ENCODE results near the gene NHLH1.

NHLH1 gene

GRCh38 chr1:160342953-160343869 is 23.7 kb upstream of the NHLH1 start, which contains the start of the genes COPA and NCSTN:
COPA (minus strand) TSS chr1:160343250; CDS start chr1:160343170, 80 bp downstream.
NCSTN (plus strand) TSS chr1:160343383; CDS start chr1:160343397, 14 bp downstream.
- TF ChIP-seq POLR2A (IDR thresholded peaks at IDR 0.05; ENCODE audit: extremely low read depth, insufficient read length) (peak; percentile 58), MYC (IDR thresholded peaks at IDR 0.05; ENCODE audit: low read depth, low read length) (no peak; the same call in 1 of the 2 replicates), MAX (IDR thresholded peaks at IDR 0.05; ENCODE audit: low read depth, low read length) (peak; percentile 33; the same call in 1 of the 2 replicates)
- H3K4me3 ChIP-seq (ENCODE audit: low read depth, low read length) = peak within 1 kb of the TSS; percentile 97
- peak; percentile 96 for DNase-seq (ENCODE audit: low read depth)

GRCh38 chr1:160344241-160344640 is 22.6 kb upstream of the NHLH1 start:
- DNase-seq (ENCODE audit: low read depth) = no peak
- TF ChIP-seq MAX (IDR thresholded peaks at IDR 0.05; ENCODE audit: low read depth, low read length) (no peak), CTCF (IDR thresholded peaks at IDR 0.05; ENCODE audit: low read depth, low read length) (no peak), MYC (IDR thresholded peaks at IDR 0.05; ENCODE audit: low read depth, low read length) (no peak), POLR2A (IDR thresholded peaks at IDR 0.05; ENCODE audit: extremely low read depth, insufficient read length) (no peak)
- peak overlapping the region; percentile 97 for H3K4me3 ChIP-seq (ENCODE audit: low read depth, low read length)

- TF ChIP-seq POLR2A (IDR thresholded peaks at IDR 0.05; ENCODE audit: extremely low read depth, insufficient read length) (no peak), CTCF (IDR thresholded peaks at IDR 0.05; ENCODE audit: low read depth, low read length) (no peak)
- H3K4me3 ChIP-seq (ENCODE audit: low read depth, low read length) = no peak overlapping the region
- no peak for DNase-seq (ENCODE audit: low read depth)
Measured at GRCh38 chr1:160344936-160345335, 21.9 kb upstream of the NHLH1 start.

GRCh38 chr1:160346463-160346862 is 20.4 kb upstream of the NHLH1 start:
- TF ChIP-seq POLR2A (IDR thresholded peaks at IDR 0.05; ENCODE audit: extremely low read depth, insufficient read length) = no peak
- no peak for TF ChIP-seq MAX (IDR thresholded peaks at IDR 0.05; ENCODE audit: low read depth, low read length)
- TF ChIP-seq CTCF (IDR thresholded peaks at IDR 0.05; ENCODE audit: low read depth, low read length) = no peak
- no peak for TF ChIP-seq MYC (IDR thresholded peaks at IDR 0.05; ENCODE audit: low read depth, low read length)
- DNase-seq (ENCODE audit: low read depth) = no peak
- H3K4me3 ChIP-seq (ENCODE audit: low read depth, low read length) = no peak overlapping the region

- DNase-seq (ENCODE audit: low read depth) = peak; percentile 84
- TF ChIP-seq MYC (IDR thresholded peaks at IDR 0.05; ENCODE audit: low read depth, low read length) = peak; percentile 67
- TF ChIP-seq CTCF (IDR thresholded peaks at IDR 0.05; ENCODE audit: low read depth, low read length) = no peak
- peak; percentile 87 for TF ChIP-seq MAX (IDR thresholded peaks at IDR 0.05; ENCODE audit: low read depth, low read length)
- no peak for TF ChIP-seq POLR2A (IDR thresholded peaks at IDR 0.05; ENCODE audit: extremely low read depth, insufficient read length)
- H3K4me3 ChIP-seq (ENCODE audit: low read depth, low read length) = no peak overlapping the region
Measured at GRCh38 chr1:160346958-160347357, 19.9 kb upstream of the NHLH1 start.

GRCh38 chr1:160351629-160352028 is 15.2 kb upstream of the NHLH1 start:
- TF ChIP-seq MAX (IDR thresholded peaks at IDR 0.05; ENCODE audit: low read depth, low read length) (no peak), POLR2A (IDR thresholded peaks at IDR 0.05; ENCODE audit: extremely low read depth, insufficient read length) (no peak), MYC (IDR thresholded peaks at IDR 0.05; ENCODE audit: low read depth, low read length) (no peak), CTCF (IDR thresholded peaks at IDR 0.05; ENCODE audit: low read depth, low read length) (no peak)
- H3K4me3 ChIP-seq (ENCODE audit: low read depth, low read length) = no peak overlapping the region
- no peak for DNase-seq (ENCODE audit: low read depth)
